Keratinocyte (primary cell): ENCODE results near the gene RFXANK. TPM values are rescaled to one million over a fixed set of nuclear protein-coding genes. Genes with fewer than 3 reads are reported as not detected.

Source experiments
- DNase-seq: peaks from one replicate; pipeline ENCODE4 v3.0.0-alpha.2; 2011; ENCODE audit warnings: low read depth, missing footprints, low spot score
- FAIRE-seq: peaks from 2 replicates; lab custom pipeline; 2011; peaks lifted over from hg19 to GRCh38; lab: Jason Lieb, UNC
- H2AFZ ChIP-seq: 2 replicates; pipeline ENCODE4 v1.6.0; 2012; ENCODE audit warnings: low read length, control low read depth, inconsistent platforms; ENCODE audit not compliant: control insufficient read depth
- H3K27ac ChIP-seq: 2 replicates; pipeline ENCODE4 v1.5.1; 2011; ENCODE audit warnings: low read length; ENCODE audit not compliant: control insufficient read depth, insufficient read depth
- H3K27me3 ChIP-seq: 3 replicates; pipeline ENCODE4 v1.6.0; 2011; ENCODE audit warnings: low read length; ENCODE audit not compliant: control insufficient read depth, insufficient read depth; ENCODE audit errors: extremely low read depth
- H3K36me3 ChIP-seq, 2 experiments: 2 replicates in 1 of 2; 3 replicates in 1 of 2; pipeline ENCODE4 v1.5.1; 2011; ENCODE audit warnings: low read length in 2 of 2, mild to moderate bottlenecking in 1 of 2; ENCODE audit not compliant: control insufficient read depth in 2 of 2, insufficient read depth in 2 of 2; ENCODE audit errors: extremely low read depth in 1 of 2
- H3K4me1 ChIP-seq: 3 replicates; pipeline ENCODE4 v1.5.1; 2011; ENCODE audit warnings: low read length; ENCODE audit not compliant: control insufficient read depth, insufficient read depth; ENCODE audit errors: extremely low read depth
- H3K4me2 ChIP-seq: 3 replicates; pipeline ENCODE4 v1.6.0; 2011; ENCODE audit warnings: low read depth, low read length; ENCODE audit not compliant: control insufficient read depth, insufficient read depth; ENCODE audit errors: extremely low read depth
- H3K4me3 ChIP-seq, 3 experiments: fragments of 200-600 bp in 1 of 3; sonication (generic) in 1 of 3; 2 replicates in 2 of 3; 3 replicates in 1 of 3; pipeline ENCODE4 v1.5.1; 2011 to 2016; ENCODE audit warnings: low read length in 3 of 3, mild to moderate bottlenecking in 3 of 3, control low read depth in 2 of 3, inconsistent platforms in 1 of 3, low read depth in 1 of 3, mixed read lengths in 1 of 3, mixed run types in 1 of 3, moderate library complexity in 1 of 3; ENCODE audit not compliant: control insufficient read depth in 2 of 3, insufficient read depth in 2 of 3; ENCODE audit errors: extremely low read depth in 1 of 3
- H3K79me2 ChIP-seq: 2 replicates; pipeline ENCODE4 v1.6.0; 2012; ENCODE audit warnings: low read length; ENCODE audit not compliant: control insufficient read depth, insufficient read depth
- H3K9ac ChIP-seq: 3 replicates; pipeline ENCODE4 v1.6.0; 2011; ENCODE audit warnings: low read length; ENCODE audit not compliant: control insufficient read depth, insufficient read depth; ENCODE audit errors: extremely low read depth
- H3K9me1 ChIP-seq: 3 replicates; pipeline ENCODE4 v1.6.0; 2011; ENCODE audit warnings: low read length; ENCODE audit not compliant: control insufficient read depth, insufficient read depth; ENCODE audit errors: extremely low read depth
- H3K9me3 ChIP-seq: 2 replicates; pipeline ENCODE4 v1.5.1; 2012; ENCODE audit warnings: low read depth, low read length; ENCODE audit not compliant: control insufficient read depth
- H4K20me1 ChIP-seq: 3 replicates; pipeline ENCODE4 v1.6.0; 2011; ENCODE audit warnings: low read length; ENCODE audit not compliant: control insufficient read depth, insufficient read depth; ENCODE audit errors: extremely low read depth
- EZH2 ChIP-seq: IDR thresholded peaks from one replicate; pipeline ENCODE4 v1.6.1; 2012; ENCODE audit warnings: inconsistent platforms, mild to moderate bottlenecking, low read length, moderate library complexity
- dilution Hi-C: fragments of 300-500 bp; cut with MboI; formaldehyde crosslinking; loops from one replicate; pipeline ENCODE4 v1.7.0; 2020; ENCODE audit warnings: low sequenced_read_pairs; ENCODE audit not compliant: extremely low pct_ligation_motif_present
- polyA plus RNA-seq, 5 experiments: library from polyadenylated mRNA; depleted of rRNA in 3 of 5; stranded (reverse) in 3 of 5; stranded (forward) in 1 of 5; unstranded in 1 of 5; fragments of >200 nt; gene quantifications; 1 replicate in 1 of 5; 2 replicates in 3 of 5; 3 replicates in 1 of 5; pipeline versions ENCODE4 v1.2.1 to v1.2.3, GENCODE V29; 2011 to 2012; ENCODE audit warnings: missing spikeins in 2 of 5, low read depth in 1 of 5, low replicate concordance in 1 of 5
- TF ChIP-seq, protein P1 (sequence below), 3 experiments: IDR thresholded peaks in 1 of 3; conservative IDR thresholded peaks in 1 of 3; optimal IDR thresholded peaks in 1 of 3; 2 replicates in 2 of 3; 3 replicates in 1 of 3; pipeline versions ENCODE3 to v1.5.1; 2011; ENCODE audit warnings: low read length in 3 of 3, mild to moderate bottlenecking in 3 of 3, moderate library complexity in 2 of 3, control low read depth in 1 of 3, inconsistent platforms in 1 of 3; ENCODE audit not compliant: insufficient read depth in 2 of 3; ENCODE audit errors: extremely low read depth in 1 of 3

The RFXANK gene
- polyA plus RNA-seq, 1 donor (not counting 4 experiments of a cell fraction or from before 2014, with no cell fraction given), result 49.0 TPM

DNA sequence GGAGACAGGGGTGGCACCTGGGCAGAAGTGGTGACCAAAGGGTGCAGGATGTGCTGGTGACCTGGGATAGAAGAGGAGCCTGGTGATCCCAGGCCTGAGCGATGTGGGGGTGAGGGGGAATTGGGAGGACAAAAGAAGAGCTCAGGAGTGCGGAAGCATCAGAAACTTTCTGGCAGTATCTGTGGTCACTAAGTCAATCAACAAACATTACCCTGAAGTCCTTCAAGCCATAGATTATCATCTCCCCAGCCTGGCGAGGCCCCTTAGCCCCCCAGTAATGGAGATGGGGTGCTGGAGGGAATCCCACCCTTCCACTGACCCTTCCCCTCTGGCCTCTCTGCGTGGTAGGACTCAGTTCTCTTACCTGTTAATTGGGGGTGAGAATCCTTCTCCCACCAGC lies 32.5 kb upstream of the RFXANK start:
- dilution Hi-C loops, result no loop called here
- H3K27me3 ChIP-seq, result no peaks in the 10 kb centered on the region
- TF ChIP-seq, protein P1, sequence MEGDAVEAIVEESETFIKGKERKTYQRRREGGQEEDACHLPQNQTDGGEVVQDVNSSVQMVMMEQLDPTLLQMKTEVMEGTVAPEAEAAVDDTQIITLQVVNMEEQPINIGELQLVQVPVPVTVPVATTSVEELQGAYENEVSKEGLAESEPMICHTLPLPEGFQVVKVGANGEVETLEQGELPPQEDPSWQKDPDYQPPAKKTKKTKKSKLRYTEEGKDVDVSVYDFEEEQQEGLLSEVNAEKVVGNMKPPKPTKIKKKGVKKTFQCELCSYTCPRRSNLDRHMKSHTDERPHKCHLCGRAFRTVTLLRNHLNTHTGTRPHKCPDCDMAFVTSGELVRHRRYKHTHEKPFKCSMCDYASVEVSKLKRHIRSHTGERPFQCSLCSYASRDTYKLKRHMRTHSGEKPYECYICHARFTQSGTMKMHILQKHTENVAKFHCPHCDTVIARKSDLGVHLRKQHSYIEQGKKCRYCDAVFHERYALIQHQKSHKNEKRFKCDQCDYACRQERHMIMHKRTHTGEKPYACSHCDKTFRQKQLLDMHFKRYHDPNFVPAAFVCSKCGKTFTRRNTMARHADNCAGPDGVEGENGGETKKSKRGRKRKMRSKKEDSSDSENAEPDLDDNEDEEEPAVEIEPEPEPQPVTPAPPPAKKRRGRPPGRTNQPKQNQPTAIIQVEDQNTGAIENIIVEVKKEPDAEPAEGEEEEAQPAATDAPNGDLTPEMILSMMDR (optimal IDR thresholded peaks at IDR 0.05 in 1 of 3, IDR thresholded peaks at IDR 0.05 in 1 of 3, conservative IDR thresholded peaks at IDR 0.05 in 1 of 3; ENCODE audit: extremely low read depth in 1 of 3, insufficient read depth in 2 of 3, low read length in 3 of 3), result no peak
- no peak for TF ChIP-seq EZH2
- FAIRE-seq (no peak), DNase-seq (no peak)
- no peaks in the 10 kb centered on the region for H3K4me1 ChIP-seq
- H3K79me2 ChIP-seq, result no peaks in the 10 kb centered on the region
- H3K4me2 ChIP-seq, result no peak overlapping the region
- H3K4me3 ChIP-seq, result no peak overlapping the region
- H3K36me3 ChIP-seq, result no peaks in the 10 kb centered on the region
- no peak overlapping the region for H3K27ac ChIP-seq
- no peaks in the 10 kb centered on the region for H3K9me1 ChIP-seq
- H4K20me1 ChIP-seq, result no peaks in the 10 kb centered on the region
- H3K9ac ChIP-seq, result no peak overlapping the region
- H2AFZ ChIP-seq, result no peak overlapping the region
- no peaks in the 10 kb centered on the region for H3K9me3 ChIP-seq

DNA sequence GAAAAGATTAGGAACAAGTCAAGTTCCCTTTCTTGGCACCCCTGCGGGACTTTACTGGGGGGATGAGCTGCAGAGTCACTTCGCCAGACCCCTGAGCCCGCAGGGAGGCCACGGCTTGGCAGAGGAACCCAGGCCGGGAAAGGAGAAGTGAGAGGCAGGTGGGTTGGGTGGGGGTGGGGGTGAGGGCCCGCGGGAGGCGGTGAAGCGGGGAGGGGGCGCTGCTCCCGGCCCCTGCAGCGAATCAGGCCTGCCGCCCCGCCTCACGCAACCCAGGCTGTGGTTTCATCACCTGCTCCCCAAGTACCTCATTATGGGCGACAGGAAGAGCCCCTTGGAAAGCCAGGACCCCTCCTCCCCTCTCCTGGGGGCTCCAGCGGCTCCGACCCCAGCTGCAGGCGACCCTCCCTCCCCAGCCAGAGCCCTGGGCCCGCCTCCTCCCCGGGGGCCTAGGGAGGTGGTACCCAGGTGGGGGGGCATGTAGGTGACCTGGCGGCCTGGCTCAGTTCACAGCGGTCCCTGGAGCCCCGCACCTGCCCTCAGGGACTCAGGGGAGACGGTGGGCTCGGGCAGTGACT lies 31.5 kb upstream of the RFXANK start:
- DNase-seq, result no peak
- Histone ChIP-seq H3K4me2 (no peak overlapping the region), H3K27ac (no peak overlapping the region), H3K4me1 (no peaks in the 10 kb centered on the region), H3K27me3 (no peaks in the 10 kb centered on the region), H3K4me3 (no peak overlapping the region), H2AFZ (no peak overlapping the region), H3K9me3 (no peaks in the 10 kb centered on the region), H3K36me3 (no peaks in the 10 kb centered on the region), H3K79me2 (no peaks in the 10 kb centered on the region), H3K9ac (no peak overlapping the region), H4K20me1 (no peaks in the 10 kb centered on the region), H3K9me1 (no peaks in the 10 kb centered on the region)
- dilution Hi-C loops, result no loop called here
- FAIRE-seq, result no peak
- no peak for TF ChIP-seq EZH2
- TF ChIP-seq, protein P1 (optimal IDR thresholded peaks at IDR 0.05 in 1 of 3, IDR thresholded peaks at IDR 0.05 in 1 of 3, conservative IDR thresholded peaks at IDR 0.05 in 1 of 3; ENCODE audit: extremely low read depth in 1 of 3, insufficient read depth in 2 of 3, low read length in 3 of 3), result no peak
